Measurements from ENCODE around the gene CD81. TPM values are rescaled to one million over a fixed set of nuclear protein-coding genes. Genes with fewer than 3 reads are reported as not detected.

The CD81 gene
- total RNA-seq, 1 donor from 2014 or later, result 424 TPM

DNA sequence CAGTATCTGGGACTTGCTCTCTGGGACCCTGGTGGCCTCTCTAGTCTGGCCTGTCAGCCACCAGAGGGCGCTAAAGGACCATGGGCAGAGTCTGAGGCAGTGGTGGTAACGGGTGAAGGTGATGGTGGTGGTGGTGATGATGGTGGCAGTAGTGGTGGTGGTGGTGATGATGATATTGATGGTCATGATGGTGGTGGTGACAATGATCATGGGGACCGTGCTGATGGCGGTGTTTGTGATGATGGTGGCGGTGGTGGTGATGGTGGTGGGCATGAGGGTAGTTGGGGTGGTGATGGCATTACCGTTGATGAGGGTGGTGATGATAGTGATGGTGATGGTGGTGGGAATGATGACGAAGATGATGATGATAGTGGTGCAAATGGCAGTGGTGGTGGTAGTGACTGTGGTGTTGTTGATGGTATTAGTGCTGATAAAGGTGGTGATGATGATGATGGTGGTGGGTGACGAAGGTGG lies 51.2 kb downstream of the CD81 start:
- TF ChIP-seq, protein P1, sequence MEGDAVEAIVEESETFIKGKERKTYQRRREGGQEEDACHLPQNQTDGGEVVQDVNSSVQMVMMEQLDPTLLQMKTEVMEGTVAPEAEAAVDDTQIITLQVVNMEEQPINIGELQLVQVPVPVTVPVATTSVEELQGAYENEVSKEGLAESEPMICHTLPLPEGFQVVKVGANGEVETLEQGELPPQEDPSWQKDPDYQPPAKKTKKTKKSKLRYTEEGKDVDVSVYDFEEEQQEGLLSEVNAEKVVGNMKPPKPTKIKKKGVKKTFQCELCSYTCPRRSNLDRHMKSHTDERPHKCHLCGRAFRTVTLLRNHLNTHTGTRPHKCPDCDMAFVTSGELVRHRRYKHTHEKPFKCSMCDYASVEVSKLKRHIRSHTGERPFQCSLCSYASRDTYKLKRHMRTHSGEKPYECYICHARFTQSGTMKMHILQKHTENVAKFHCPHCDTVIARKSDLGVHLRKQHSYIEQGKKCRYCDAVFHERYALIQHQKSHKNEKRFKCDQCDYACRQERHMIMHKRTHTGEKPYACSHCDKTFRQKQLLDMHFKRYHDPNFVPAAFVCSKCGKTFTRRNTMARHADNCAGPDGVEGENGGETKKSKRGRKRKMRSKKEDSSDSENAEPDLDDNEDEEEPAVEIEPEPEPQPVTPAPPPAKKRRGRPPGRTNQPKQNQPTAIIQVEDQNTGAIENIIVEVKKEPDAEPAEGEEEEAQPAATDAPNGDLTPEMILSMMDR (IDR thresholded peaks at IDR 0.05; ENCODE audit: unreplicated experiment), result peak; percentile 78
- H3K27ac Mint-ChIP-seq (ENCODE audit: unreplicated experiment), result no peak overlapping the region
- DNase-seq (ENCODE audit: low spot score), result peak; percentile 91
- no peaks in the 10 kb centered on the region for H3K4me1 Mint-ChIP-seq (ENCODE audit: unreplicated experiment)
- H3K9me3 Mint-ChIP-seq (ENCODE audit: unreplicated experiment), result no peaks in the 10 kb centered on the region
- no peaks in the 10 kb centered on the region for H3K36me3 Mint-ChIP-seq (ENCODE audit: low read depth, unreplicated experiment)
- H3K27me3 Mint-ChIP-seq (ENCODE audit: unreplicated experiment), result peaks cover 10% of the 10 kb centered on the region
- H3K4me3 Mint-ChIP-seq (ENCODE audit: unreplicated experiment), result no peak overlapping the region

DNA sequence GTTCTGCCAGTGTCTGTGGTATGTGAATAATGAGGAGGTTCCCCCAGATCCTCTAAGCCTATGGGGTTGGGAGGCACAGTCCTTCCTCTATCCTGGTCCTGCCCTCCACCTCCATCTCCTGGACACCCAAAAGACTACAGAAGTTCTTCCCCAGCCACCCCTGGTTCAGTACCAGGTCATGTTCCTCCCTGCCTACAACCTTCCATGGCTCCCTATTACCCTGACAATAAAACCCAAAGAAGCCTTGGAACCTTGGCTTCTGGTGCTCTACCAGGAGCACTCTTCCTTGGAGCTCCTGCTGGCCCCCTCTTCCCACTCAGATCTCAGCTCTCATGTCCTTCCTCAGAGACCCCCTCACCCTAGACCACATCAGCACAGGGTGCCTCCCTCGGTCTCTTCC lies 54.3 kb downstream of the CD81 start:
- Mint-ChIP-seq H3K4me1 (ENCODE audit: unreplicated experiment) (no peaks in the 10 kb centered on the region), H3K9me3 (ENCODE audit: unreplicated experiment) (no peaks in the 10 kb centered on the region), H3K27me3 (ENCODE audit: unreplicated experiment) (peaks cover 4% of the 10 kb centered on the region), H3K36me3 (ENCODE audit: low read depth, unreplicated experiment) (no peaks in the 10 kb centered on the region), H3K27ac (ENCODE audit: unreplicated experiment) (no peak overlapping the region), H3K4me3 (ENCODE audit: unreplicated experiment) (no peak overlapping the region)
- no peak for DNase-seq (ENCODE audit: low spot score)
- TF ChIP-seq, protein P1 (IDR thresholded peaks at IDR 0.05; ENCODE audit: unreplicated experiment), result no peak

DNA sequence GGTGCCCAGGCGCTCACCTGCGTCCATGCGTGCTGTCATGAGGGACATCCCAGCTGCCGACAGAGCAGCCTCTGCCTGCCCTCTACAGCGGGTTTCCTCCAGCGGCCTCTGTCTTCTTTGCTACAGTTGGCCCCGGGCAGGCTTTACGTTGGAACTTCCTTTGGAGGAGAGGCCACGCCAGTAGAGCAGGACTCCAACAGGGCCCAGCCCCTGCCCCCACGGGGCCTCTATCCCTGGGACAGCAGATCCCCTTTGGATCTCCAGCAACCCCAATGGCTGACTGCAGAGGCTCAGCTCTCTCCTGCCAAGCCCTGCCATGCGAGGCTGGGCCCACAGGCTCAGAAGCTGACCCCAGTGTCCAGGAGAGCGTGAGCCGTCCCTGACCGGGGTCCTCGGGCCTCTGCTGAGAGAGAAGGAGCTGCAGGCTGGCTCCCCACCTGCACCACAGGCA lies 55.1 kb downstream of the CD81 start:
- no peak for DNase-seq (ENCODE audit: low spot score)
- TF ChIP-seq, protein P1 (IDR thresholded peaks at IDR 0.05; ENCODE audit: unreplicated experiment), result no peak

DNA sequence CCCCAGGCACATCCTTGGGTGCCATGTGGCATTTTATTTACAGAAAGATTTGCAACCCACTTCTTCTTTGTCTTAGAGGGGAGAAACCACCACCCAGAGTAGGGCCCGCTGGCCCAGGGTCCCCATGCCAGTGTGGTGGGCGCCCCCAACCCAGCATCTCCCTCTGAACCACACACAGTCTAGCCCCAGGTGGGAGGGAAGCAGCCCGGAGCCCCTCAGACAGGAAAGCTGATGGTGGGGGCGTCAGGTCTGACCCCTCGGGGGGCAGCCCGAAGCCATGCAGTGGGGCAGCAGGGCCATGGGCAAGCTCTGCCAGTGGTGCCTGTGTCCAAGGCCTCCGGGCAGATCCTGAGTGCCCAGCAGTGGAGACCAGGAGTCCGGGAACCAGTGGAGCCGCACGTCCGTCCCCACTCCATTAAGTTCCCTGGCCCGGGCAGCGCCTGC lies 55.5 kb downstream of the CD81 start:
- H3K4me1 Mint-ChIP-seq (ENCODE audit: unreplicated experiment), result no peaks in the 10 kb centered on the region
- DNase-seq (ENCODE audit: low spot score), result no peak
- H3K4me3 Mint-ChIP-seq (ENCODE audit: unreplicated experiment), result no peak overlapping the region
- peaks cover 4% of the 10 kb centered on the region for H3K27me3 Mint-ChIP-seq (ENCODE audit: unreplicated experiment)
- H3K36me3 Mint-ChIP-seq (ENCODE audit: low read depth, unreplicated experiment), result no peaks in the 10 kb centered on the region
- no peaks in the 10 kb centered on the region for H3K9me3 Mint-ChIP-seq (ENCODE audit: unreplicated experiment)
- H3K27ac Mint-ChIP-seq (ENCODE audit: unreplicated experiment), result no peak overlapping the region
- TF ChIP-seq, protein P1 (IDR thresholded peaks at IDR 0.05; ENCODE audit: unreplicated experiment), result no peak

More for the DNA sequence above, 55.1 kb downstream of the CD81 start:
- no peaks in the 10 kb centered on the region for H3K9me3 Mint-ChIP-seq (ENCODE audit: unreplicated experiment)
- H3K27ac Mint-ChIP-seq (ENCODE audit: unreplicated experiment), result no peak overlapping the region
- no peak overlapping the region for H3K4me3 Mint-ChIP-seq (ENCODE audit: unreplicated experiment)
- peaks cover 4% of the 10 kb centered on the region for H3K27me3 Mint-ChIP-seq (ENCODE audit: unreplicated experiment)
- no peaks in the 10 kb centered on the region for H3K4me1 Mint-ChIP-seq (ENCODE audit: unreplicated experiment)
- H3K36me3 Mint-ChIP-seq (ENCODE audit: low read depth, unreplicated experiment), result no peaks in the 10 kb centered on the region

DNA sequence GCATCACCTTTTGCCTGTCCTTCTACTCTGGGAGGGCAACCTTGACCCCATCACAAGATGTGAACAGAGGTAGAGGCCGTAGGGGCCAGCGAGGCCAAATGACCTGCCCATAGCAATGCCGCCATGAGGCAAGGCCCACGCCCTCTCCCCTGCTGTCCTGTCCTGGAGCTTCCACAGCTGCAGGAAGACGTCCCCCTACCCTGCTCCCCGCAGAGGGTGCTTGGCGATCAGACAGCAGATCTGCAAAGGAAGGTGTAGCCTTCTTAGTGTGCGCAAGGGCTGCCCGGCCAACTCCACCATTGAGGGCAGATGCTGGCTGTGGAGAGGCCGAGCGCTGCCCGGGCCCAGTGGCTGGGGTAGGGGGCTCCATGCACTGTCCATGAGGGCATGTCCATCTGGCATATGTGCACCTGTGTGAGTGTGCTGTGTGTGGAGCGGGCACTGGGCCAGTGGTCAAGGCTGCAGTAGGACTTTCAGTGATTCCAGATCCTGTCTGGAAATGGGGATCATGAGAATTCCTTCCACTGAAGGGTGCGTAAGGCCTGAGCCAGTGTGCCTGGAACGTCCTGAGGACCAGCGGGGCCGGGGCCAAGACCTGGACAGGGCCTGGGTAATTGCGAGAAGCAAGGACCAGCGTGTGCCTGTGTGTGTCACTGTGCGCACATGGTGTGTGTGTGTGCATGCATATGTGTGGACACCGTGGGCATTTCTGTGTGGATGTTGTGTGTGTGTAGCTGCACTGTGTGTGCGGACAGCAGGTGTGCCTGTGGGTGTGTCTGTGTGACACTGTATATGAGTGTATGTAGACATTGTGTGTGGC lies 56.2 kb downstream of the CD81 start:
- H3K4me1 Mint-ChIP-seq (ENCODE audit: unreplicated experiment), result no peaks in the 10 kb centered on the region
- H3K9me3 Mint-ChIP-seq (ENCODE audit: unreplicated experiment), result no peaks in the 10 kb centered on the region
- TF ChIP-seq, protein P1 (IDR thresholded peaks at IDR 0.05; ENCODE audit: unreplicated experiment), result no peak
- DNase-seq (ENCODE audit: low spot score), result no peak
- H3K27me3 Mint-ChIP-seq (ENCODE audit: unreplicated experiment), result peaks cover 8% of the 10 kb centered on the region
- no peak overlapping the region for H3K27ac Mint-ChIP-seq (ENCODE audit: unreplicated experiment)
- no peaks in the 10 kb centered on the region for H3K36me3 Mint-ChIP-seq (ENCODE audit: low read depth, unreplicated experiment)
- H3K4me3 Mint-ChIP-seq (ENCODE audit: unreplicated experiment), result no peak overlapping the region
